ENCODE data around the gene MFN2.
"Not testable (repeated sequence)": the region's sequence is repeated elsewhere in the genome, so short reads cannot be mapped to it uniquely, and the experiment has no call there.

MFN2 gene

GRCh38 chr1:12031039-12031980, 51.1 kb downstream of the MFN2 start:
- peak; percentile 46 for TF ChIP-seq CTCF (IDR thresholded peaks at IDR 0.05; ENCODE audit: poor library complexity, severe bottlenecking)
- no peaks in the 10 kb centered on the region for H3K27me3 ChIP-seq (ENCODE audit: insufficient read depth, poor library complexity, severe bottlenecking)
- DNase-seq (ENCODE audit: low spot score) (no peak), ATAC-seq (ENCODE audit: low read depth) (peak; percentile 65)
- H3K27ac ChIP-seq (ENCODE audit: poor library complexity, severe bottlenecking) = no peak overlapping the region
- H3K4me3 ChIP-seq (ENCODE audit: severe bottlenecking) = no peak overlapping the region
- H3K4me1 ChIP-seq (ENCODE audit: insufficient read depth, poor library complexity, severe bottlenecking) = no peaks in the 10 kb centered on the region
- H3K36me3 ChIP-seq (ENCODE audit: low read depth) = no peaks in the 10 kb centered on the region
- H3K9me3 ChIP-seq (ENCODE audit: severe bottlenecking) = no peaks in the 10 kb centered on the region

- DNase-seq (ENCODE audit: low spot score) = no peak
- no peak overlapping the region for H3K4me3 ChIP-seq (ENCODE audit: severe bottlenecking)
- no peaks in the 10 kb centered on the region for H3K9me3 ChIP-seq (ENCODE audit: severe bottlenecking)
- H3K27me3 ChIP-seq (ENCODE audit: insufficient read depth, poor library complexity, severe bottlenecking) = no peaks in the 10 kb centered on the region
- no peak for ATAC-seq (ENCODE audit: low read depth)
- H3K36me3 ChIP-seq (ENCODE audit: low read depth) = no peaks in the 10 kb centered on the region
- TF ChIP-seq CTCF (IDR thresholded peaks at IDR 0.05; ENCODE audit: poor library complexity, severe bottlenecking) = no peak
- no peaks in the 10 kb centered on the region for H3K4me1 ChIP-seq (ENCODE audit: insufficient read depth, poor library complexity, severe bottlenecking)
- H3K27ac ChIP-seq (ENCODE audit: poor library complexity, severe bottlenecking) = no peak overlapping the region
Observed at GRCh38 chr1:12032161-12032621, 51.9 kb downstream of the MFN2 start.

- not testable (repeated sequence) for H3K27ac ChIP-seq (ENCODE audit: poor library complexity, severe bottlenecking); ATAC-seq (ENCODE audit: low read depth); H3K4me1 ChIP-seq (ENCODE audit: insufficient read depth, poor library complexity, severe bottlenecking); DNase-seq (ENCODE audit: low spot score); H3K36me3 ChIP-seq (ENCODE audit: low read depth); H3K4me3 ChIP-seq (ENCODE audit: severe bottlenecking); H3K27me3 ChIP-seq (ENCODE audit: insufficient read depth, poor library complexity, severe bottlenecking); H3K9me3 ChIP-seq (ENCODE audit: severe bottlenecking)
Observed at GRCh38 chr1:12033441-12033840, 53.2 kb downstream of the MFN2 start.

- no peak overlapping the region for H3K4me3 ChIP-seq (ENCODE audit: severe bottlenecking)
- no peak for DNase-seq (ENCODE audit: low spot score)
- no peak for ATAC-seq (ENCODE audit: low read depth)
- no peaks in the 10 kb centered on the region for H3K9me3 ChIP-seq (ENCODE audit: severe bottlenecking)
- H3K36me3 ChIP-seq (ENCODE audit: low read depth) = no peaks in the 10 kb centered on the region
- H3K27me3 ChIP-seq (ENCODE audit: insufficient read depth, poor library complexity, severe bottlenecking) = no peaks in the 10 kb centered on the region
- H3K27ac ChIP-seq (ENCODE audit: poor library complexity, severe bottlenecking) = no peak overlapping the region
- no peak for TF ChIP-seq CTCF (IDR thresholded peaks at IDR 0.05; ENCODE audit: poor library complexity, severe bottlenecking)
- H3K4me1 ChIP-seq (ENCODE audit: insufficient read depth, poor library complexity, severe bottlenecking) = no peaks in the 10 kb centered on the region
Observed at GRCh38 chr1:12034381-12034801, 54.1 kb downstream of the MFN2 start.

GRCh38 chr1:12035312-12035711, 55.1 kb downstream of the MFN2 start:
- no peaks in the 10 kb centered on the region for H3K36me3 ChIP-seq (ENCODE audit: low read depth)
- TF ChIP-seq CTCF (IDR thresholded peaks at IDR 0.05; ENCODE audit: poor library complexity, severe bottlenecking) = no peak
- ATAC-seq (ENCODE audit: low read depth) = no peak

More at GRCh38 chr1:12035312-12035711, 55.1 kb downstream of the MFN2 start:
- Histone ChIP-seq H3K27ac (ENCODE audit: poor library complexity, severe bottlenecking) (no peak overlapping the region), H3K4me1 (ENCODE audit: insufficient read depth, poor library complexity, severe bottlenecking) (no peaks in the 10 kb centered on the region), H3K27me3 (ENCODE audit: insufficient read depth, poor library complexity, severe bottlenecking) (no peaks in the 10 kb centered on the region), H3K4me3 (ENCODE audit: severe bottlenecking) (no peak overlapping the region), H3K9me3 (ENCODE audit: severe bottlenecking) (no peaks in the 10 kb centered on the region)
- no peak for DNase-seq (ENCODE audit: low spot score)

Data from RWPE2 (cell line).